Measurements from ENCODE around the gene NME1. TPM values are rescaled to one million over a fixed set of nuclear protein-coding genes. Genes with fewer than 3 reads are reported as not detected.

Gene NME1
- total and polyA plus RNA-seq, 9 of the 15 experiments (the other 6 are each of a cell fraction or from before 2014, with no cell fraction given), result 449 to 1,588 (median 604) TPM

- intact Hi-C loops (cut with micrococcal nuclease) (no loop called here), in situ Hi-C loops (cut with MboI) (no loop called here)
- peak overlapping the region; percentile 97 for H3K4me3 ChIP-seq
- FAIRE-seq, result peak; percentile 75
- no peaks in the 10 kb centered on the region for H3K27me3 ChIP-seq (ENCODE audit: control insufficient read depth in 2 of 2, insufficient read depth in 2 of 2, low read length in 2 of 2)
- peak; percentile 45 for ATAC-seq
- H3K36me3 ChIP-seq (ENCODE audit: control insufficient read depth, insufficient read depth, low read length), result peaks cover 14% of the 10 kb centered on the region; the same call in 2 of the 3 replicates
- H3K4me2 ChIP-seq (ENCODE audit: insufficient read depth, low read length), result peak overlapping the region; percentile 88
- no peaks in the 10 kb centered on the region for H3K9me3 ChIP-seq (replicated peaks; ENCODE audit: control insufficient read depth, insufficient read depth, low read depth, low read length)
- WGBS (ENCODE audit: insufficient coverage, low coverage, missing lambda C conversion rate), result under 1% methylated on average over 32 of the region's 49 CpGs
- H3K9me1 ChIP-seq (ENCODE audit: control insufficient read depth, insufficient read depth, low read length), result no peaks in the 10 kb centered on the region
- TSS peak; percentile 54 for BruUV-seq (replicated peaks)
- H3K27ac ChIP-seq (ENCODE audit: extremely low read depth, low read depth, low read length), result peak overlapping the region; percentile 96
- H3K79me2 ChIP-seq (ENCODE audit: control insufficient read depth, insufficient read depth, low read length), result peaks cover 62% of the 10 kb centered on the region
- H2AFZ ChIP-seq (ENCODE audit: low read depth, low read length), result peak overlapping the region; percentile 66
- peaks cover 12 to 25% of the 10 kb centered on the region in 2 experiments for H3K4me1 ChIP-seq (replicated peaks in 1 of 2; ENCODE audit: control insufficient read depth in 2 of 2, insufficient read depth in 2 of 2, low read length in 2 of 2)
- POLR2A ChIA-PET, result interaction anchor here (0.6 to 2.3 kb wide), 12 partner anchors 8 to 267 kb away, joined by 3 to 8 read pairs (median 4); partner anchors contain the start of gene NME1
- DNase-seq (ENCODE audit: extremely low read depth in 1 of 4, low spot score in 3 of 4), result peak in 2 of 4 experiments; percentile 27 to 68
- H3K9ac ChIP-seq (ENCODE audit: insufficient read depth in 1 of 2, low read depth in 2 of 2, low read length in 2 of 2), result peak overlapping the region; percentile 84 to 100
- CTCF ChIA-PET (ENCODE audit: low intra/inter-chr PET ratio), result interaction anchor here (1.1 to 2.2 kb wide), 2 partner anchors 33 to 63 kb away, joined by 3 to 14 read pairs; partner anchors contain the start of gene NME1
- H4K20me1 ChIP-seq (replicated peaks; ENCODE audit: control insufficient read depth, insufficient read depth, low read length), result peaks cover 21% of the 10 kb centered on the region; the same call in 1 of the 2 replicates
- no peak for TF ChIP-seq HMBOX1 (IDR thresholded peaks at IDR 0.05)
- TF ChIP-seq ZBTB7A (IDR thresholded peaks at IDR 0.05; ENCODE audit: borderline replicate concordance, control insufficient read depth, low read depth, low read length), result peak; percentile 62; the same call in 1 of the 2 replicates
- TF ChIP-seq ETS1 (conservative IDR thresholded peaks at IDR 0.05; ENCODE audit: control insufficient read depth, low read depth, low read length), result 0 out of 2 replicates have a peak, but pooled peaks have one; percentile 45
- TF ChIP-seq RBM17 (IDR thresholded peaks at IDR 0.05; ENCODE audit: borderline replicate concordance, low read depth, low read length), result no peak
- peak; percentile 51 to 74 for TF ChIP-seq MNT (conservative IDR thresholded peaks at IDR 0.05)
- TF ChIP-seq CTCFL (IDR thresholded peaks at IDR 0.05; ENCODE audit: borderline replicate concordance, insufficient read depth, low read depth, low read length, poor library complexity, severe bottlenecking), result no peak
- TF ChIP-seq HMGXB4 (CRISPR knock-in tag; IDR thresholded peaks at IDR 0.05), result no peak
- peak; percentile 92 for TF ChIP-seq KAT7 (CRISPR knock-in tag; IDR thresholded peaks at IDR 0.05; ENCODE audit: borderline replicate concordance)
- TF ChIP-seq MAFG (tag; conservative IDR thresholded peaks at IDR 0.05), result no peak
- TF ChIP-seq MXI1 (IDR thresholded peaks at IDR 0.05; ENCODE audit: low read depth, low read length), result peak; percentile 47; the same call in 1 of the 2 replicates
These were observed 33.7 kb upstream of the NME1 start for GRCh38 chr17:51119415-51120356.

Data from K562 (cell line).